ENCODE data around the gene MDH1. TPM values are rescaled to one million over a fixed set of nuclear protein-coding genes. Genes with fewer than 3 reads are reported as not detected.

Gene MDH1
- total RNA-seq, 4 donors from 2014 or later: 134 to 229 (median 190) TPM

- 91 to 100% methylated on average over 1 to 4 of the region's 4 CpGs for WGBS, 2 donors (ENCODE audit: low coverage in 1 of 2)
- no peaks in the 10 kb centered on the region for H3K9me3 ChIP-seq
- no peaks in the 10 kb centered on the region for H3K4me1 ChIP-seq
- H3K27me3 ChIP-seq: no peaks in the 10 kb centered on the region
- TF ChIP-seq EP300 (IDR thresholded peaks at IDR 0.05) (no peak), POLR2A (IDR thresholded peaks at IDR 0.05) (no peak), POLR2AphosphoS5 (IDR thresholded peaks at IDR 0.05) (no peak), CTCF (IDR thresholded peaks at IDR 0.05) (no peak)
- no peak overlapping the region for H3K27ac ChIP-seq
- no peak for ATAC-seq
- H3K36me3 ChIP-seq: peaks cover 0 to 29% of the 10 kb centered on the region in 2 donors
- H3K4me3 ChIP-seq: no peak overlapping the region
Observed at GRCh38 chr2:63610525-63610924, 21.8 kb downstream of the MDH1 start.

- Histone ChIP-seq H3K36me3 (peaks cover 0 to under 1% of the 10 kb centered on the region in 2 donors), H3K4me3 (no peak overlapping the region), H3K9me3 (no peaks in the 10 kb centered on the region), H3K27ac (no peak overlapping the region), H3K27me3 (no peaks in the 10 kb centered on the region), H3K4me1 (no peaks in the 10 kb centered on the region)
- no peak for ATAC-seq
- WGBS, 2 donors (ENCODE audit: low coverage in 1 of 2): 82 to 100% methylated on average over 1 to 2 of the region's 2 CpGs
- TF ChIP-seq POLR2A (IDR thresholded peaks at IDR 0.05) (no peak), EP300 (IDR thresholded peaks at IDR 0.05) (no peak), POLR2AphosphoS5 (IDR thresholded peaks at IDR 0.05) (no peak), CTCF (IDR thresholded peaks at IDR 0.05) (no peak)
Observed at GRCh38 chr2:63613391-63613901, 24.7 kb downstream of the MDH1 start.

GRCh38 chr2:63614448-63614968 is 25.7 kb downstream of the MDH1 start:
- Histone ChIP-seq H3K27me3 (peaks cover 4% of the 10 kb centered on the region), H3K36me3 (no peaks in the 10 kb centered on the region), H3K27ac (no peak overlapping the region), H3K4me3 (no peak overlapping the region), H3K4me1 (no peaks in the 10 kb centered on the region), H3K9me3 (no peaks in the 10 kb centered on the region)
- no peak for ATAC-seq
- WGBS, 2 donors (ENCODE audit: low coverage in 1 of 2): 100% methylated on average over 2 of the region's 2 CpGs; no CpG with 5 or more reads in 1 of the 2 donors
- TF ChIP-seq POLR2A (IDR thresholded peaks at IDR 0.05) (no peak), POLR2AphosphoS5 (IDR thresholded peaks at IDR 0.05) (no peak), CTCF (IDR thresholded peaks at IDR 0.05) (no peak), EP300 (IDR thresholded peaks at IDR 0.05) (no peak)

GRCh38 chr2:63614983-63615945 is 26.5 kb downstream of the MDH1 start:
- H3K27me3 ChIP-seq: peaks cover 10% of the 10 kb centered on the region
- H3K9me3 ChIP-seq: no peaks in the 10 kb centered on the region
- no peak overlapping the region for H3K4me3 ChIP-seq
- no peak for TF ChIP-seq POLR2A (IDR thresholded peaks at IDR 0.05)
- no peak for TF ChIP-seq POLR2AphosphoS5 (IDR thresholded peaks at IDR 0.05)
- no peak for TF ChIP-seq EP300 (IDR thresholded peaks at IDR 0.05)
- TF ChIP-seq CTCF (IDR thresholded peaks at IDR 0.05): no peak
- 49 to 52% methylated on average over 3 to 9 of the region's 9 CpGs for WGBS, 2 donors (ENCODE audit: low coverage in 1 of 2)
- no peaks in the 10 kb centered on the region for H3K36me3 ChIP-seq
- no peak overlapping the region for H3K27ac ChIP-seq
- ATAC-seq: no peak
- no peaks in the 10 kb centered on the region for H3K4me1 ChIP-seq
